Mesothelial cell of epicardium (in vitro differentiated cells): ENCODE data around the gene SART1. TPM values are rescaled to one million over a fixed set of nuclear protein-coding genes. Genes with fewer than 3 reads are reported as not detected.
A peak's percentile ranks its signal among the peaks of the same experiment; 100 is the strongest.

Experiments
- DNase-seq, 2 experiments: peaks; one replicate each; pipeline ENCODE4 v3.0.0; 2021; ENCODE audit warnings: low spot score in 2 of 2; ENCODE audit not compliant: unreplicated experiment in 2 of 2
- H3K27ac Mint-ChIP-seq: 2 replicates; pipeline ENCODE4 v1.8.0; 2021; ENCODE audit warnings: mixed read lengths
- H3K27me3 Mint-ChIP-seq: 2 replicates; pipeline ENCODE4 v1.8.0; 2021; ENCODE audit warnings: low read depth, mixed read lengths
- H3K36me3 Mint-ChIP-seq: 2 replicates; pipeline ENCODE4 v1.8.0; 2021; ENCODE audit warnings: mixed read lengths
- H3K4me1 Mint-ChIP-seq: 2 replicates; pipeline ENCODE4 v1.8.0; 2021; ENCODE audit warnings: mixed read lengths
- H3K4me3 Mint-ChIP-seq: 2 replicates; pipeline ENCODE4 v1.8.0; 2021; ENCODE audit warnings: mild to moderate bottlenecking, moderate library complexity, mixed read lengths
- H3K9me3 Mint-ChIP-seq: 2 replicates; pipeline ENCODE4 v1.8.0; 2021; ENCODE audit warnings: mixed read lengths
- CTCF ChIP-seq: fragments of 200-600 bp; sonication (generic); IDR thresholded peaks from one replicate; pipeline ENCODE4 v1.5.0; 2021; ENCODE audit warnings: antibody characterized with exemption; ENCODE audit not compliant: unreplicated experiment
- total RNA-seq: library from RNA; stranded (reverse); gene quantifications from 3 replicates; pipeline ENCODE4 v1.2.1, GENCODE V29; 2021

SART1 gene
- total RNA-seq, 1 donor from 2014 or later = 54.4 TPM

- H3K27ac Mint-ChIP-seq = peak overlapping the region; percentile 77
- no peaks in the 10 kb centered on the region for H3K27me3 Mint-ChIP-seq
- H3K9me3 Mint-ChIP-seq = no peaks in the 10 kb centered on the region
- no peak for DNase-seq
- TF ChIP-seq CTCF = no peak
- peaks cover 25% of the 10 kb centered on the region for H3K4me1 Mint-ChIP-seq
- H3K4me3 Mint-ChIP-seq = peak overlapping the region; percentile 86
- peaks cover 18% of the 10 kb centered on the region for H3K36me3 Mint-ChIP-seq
Measured at GRCh38 chr11:65920372-65920802, 41.1 kb upstream of the SART1 start.

GRCh38 chr11:65921033-65921555 is 40.4 kb upstream of the SART1 start:
- peaks cover 18% of the 10 kb centered on the region for H3K36me3 Mint-ChIP-seq
- H3K27me3 Mint-ChIP-seq = no peaks in the 10 kb centered on the region
- peak overlapping the region; percentile 86 for H3K4me3 Mint-ChIP-seq
- no peak for DNase-seq
- H3K27ac Mint-ChIP-seq = no peak overlapping the region
- H3K9me3 Mint-ChIP-seq = no peaks in the 10 kb centered on the region
- no peak for TF ChIP-seq CTCF
- peaks cover 21% of the 10 kb centered on the region for H3K4me1 Mint-ChIP-seq

GRCh38 chr11:65921876-65922275 is 39.7 kb upstream of the SART1 start:
- peaks cover 14% of the 10 kb centered on the region for H3K4me1 Mint-ChIP-seq
- no peak for TF ChIP-seq CTCF
- H3K9me3 Mint-ChIP-seq = no peaks in the 10 kb centered on the region
- peak overlapping the region; percentile 2 for H3K4me3 Mint-ChIP-seq
- H3K36me3 Mint-ChIP-seq = peaks cover 17% of the 10 kb centered on the region
- no peak for DNase-seq
- no peak overlapping the region for H3K27ac Mint-ChIP-seq
- H3K27me3 Mint-ChIP-seq = no peaks in the 10 kb centered on the region

- H3K4me3 Mint-ChIP-seq = no peak overlapping the region
- no peak for DNase-seq
- TF ChIP-seq CTCF = no peak
- peaks cover 14% of the 10 kb centered on the region for H3K36me3 Mint-ChIP-seq
- peaks cover 9% of the 10 kb centered on the region for H3K4me1 Mint-ChIP-seq
- no peak overlapping the region for H3K27ac Mint-ChIP-seq
- H3K9me3 Mint-ChIP-seq = no peaks in the 10 kb centered on the region
- no peaks in the 10 kb centered on the region for H3K27me3 Mint-ChIP-seq
Measured at GRCh38 chr11:65922565-65922964, 39.0 kb upstream of the SART1 start.

GRCh38 chr11:65925397-65925796 is 36.1 kb upstream of the SART1 start:
- no peaks in the 10 kb centered on the region for H3K9me3 Mint-ChIP-seq
- peaks cover 14% of the 10 kb centered on the region for H3K36me3 Mint-ChIP-seq
- DNase-seq = no peak
- no peak overlapping the region for H3K4me3 Mint-ChIP-seq
- TF ChIP-seq CTCF = no peak
- no peaks in the 10 kb centered on the region for H3K27me3 Mint-ChIP-seq
- H3K27ac Mint-ChIP-seq = no peak overlapping the region
- peaks cover under 1% of the 10 kb centered on the region for H3K4me1 Mint-ChIP-seq

GRCh38 chr11:65927904-65928397 is 33.6 kb upstream of the SART1 start:
- Mint-ChIP-seq H3K27ac (no peak overlapping the region), H3K4me3 (no peak overlapping the region), H3K27me3 (no peaks in the 10 kb centered on the region), H3K36me3 (peaks cover 4% of the 10 kb centered on the region), H3K4me1 (no peaks in the 10 kb centered on the region), H3K9me3 (no peaks in the 10 kb centered on the region)
- no peak for TF ChIP-seq CTCF
- no peak for DNase-seq
